A549 (cell line): Measurements from ENCODE around the gene FCGR3B.
"Not testable (repeated sequence)": the region's sequence is repeated elsewhere in the genome, so short reads cannot be mapped to it uniquely, and the experiment has no call there.

Experiments used
- BHLHE40 ChIP-seq: IDR thresholded peaks from 2 replicates; pipeline ENCODE4 v1.6.1; 2012; ENCODE audit warnings: low read depth, low read length, inconsistent platforms
- CEBPB ChIP-seq, 2 experiments: fragments of >200 bp in 1 of 2; sonication (Bioruptor Twin) in 1 of 2; formaldehyde crosslinking in 1 of 2; IDR thresholded peaks; 2 replicates each; pipeline ENCODE4 v1.6.1; 2012 to 2016
- CTCF ChIP-seq: fragments of >200 bp; sonication (Bioruptor Twin); formaldehyde crosslinking; IDR thresholded peaks from 3 replicates; pipeline ENCODE4 v1.5.1; 2016
- PHF8 ChIP-seq: fragments of 200-600 bp; sonication (generic); IDR thresholded peaks from 2 replicates; pipeline ENCODE4 v1.6.1; 2016; ENCODE audit warnings: low read depth, mild to moderate bottlenecking, antibody characterized with exemption, moderate library complexity, borderline replicate concordance
- POLR2A ChIP-seq: IDR thresholded peaks from 2 replicates; pipeline ENCODE4 v1.6.1; 2012; ENCODE audit warnings: mild to moderate bottlenecking, low read length
- RCOR1 ChIP-seq: fragments of 150-350 bp; IDR thresholded peaks from 2 replicates; pipeline ENCODE4 v1.6.1; 2014; ENCODE audit warnings: antibody characterized with exemption, low read length, low read depth
- REST ChIP-seq: fragments of 200-600 bp; sonication (generic); IDR thresholded peaks from 2 replicates; pipeline ENCODE4 v1.6.1; 2016; ENCODE audit warnings: antibody characterized with exemption, mild to moderate bottlenecking, moderate library complexity
- SMC3 ChIP-seq: fragments of >200 bp; sonication (Bioruptor Twin); formaldehyde crosslinking; IDR thresholded peaks from 3 replicates; pipeline ENCODE4 v1.6.1; 2018; ENCODE audit warnings: inconsistent platforms

GRCh38 chr1:161588596-161588995 is 42.4 kb downstream of the FCGR3B start:
- not testable (repeated sequence) for TF ChIP-seq PHF8; CTCF; RCOR1; POLR2A; REST; BHLHE40; SMC3; CEBPB (IDR thresholded peaks at IDR 0.05)
